GM19238 (cell line): ENCODE results near the gene MMD2.
A peak's percentile ranks its signal among the peaks of the same experiment; 100 is the strongest.
"Not testable (repeated sequence)": the region's sequence is repeated elsewhere in the genome, so short reads cannot be mapped to it uniquely, and the experiment has no call there.

Experiments used
- DNase-seq: peaks from one replicate; pipeline ENCODE4 v3.0.0; 2011; ENCODE audit warnings: low spot score; ENCODE audit not compliant: insufficient read length

Gene MMD2, protein sequence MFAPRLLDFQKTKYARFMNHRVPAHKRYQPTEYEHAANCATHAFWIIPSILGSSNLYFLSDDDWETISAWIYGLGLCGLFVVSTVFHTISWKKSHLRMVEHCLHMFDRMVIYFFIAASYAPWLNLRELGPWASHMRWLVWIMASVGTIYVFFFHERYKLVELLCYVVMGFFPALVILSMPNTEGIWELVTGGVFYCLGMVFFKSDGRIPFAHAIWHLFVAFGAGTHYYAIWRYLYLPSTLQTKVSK

GRCh38 chr7:4958477-4959301 is at the start of gene MMD2:
Gene MMD2, minus strand, starts transcription at chr7:4959187. Its CDS starts 170 bp downstream, at chr7:4959017.
- no peak for DNase-seq

DNA sequence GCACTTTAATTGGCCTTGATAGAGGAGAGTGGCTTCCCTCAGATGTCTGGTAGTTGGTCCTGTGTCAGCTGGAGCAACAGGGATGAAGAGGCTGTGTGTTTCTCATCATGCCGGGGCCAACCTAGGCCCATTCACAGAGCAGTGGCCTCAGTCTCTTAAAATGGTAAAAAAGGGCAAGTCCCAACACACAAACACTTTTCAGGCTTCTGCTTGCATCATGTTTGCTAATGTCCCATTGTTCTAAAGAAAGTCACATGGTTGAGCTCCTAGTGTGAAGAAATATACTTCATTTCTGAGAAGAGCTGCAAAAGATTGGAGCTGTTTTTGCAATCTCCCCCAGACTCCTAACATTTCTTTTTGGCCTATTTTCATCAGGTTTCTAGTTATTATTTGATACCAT is 46.1 kb upstream of the MMD2 start:
- no peak for DNase-seq

DNA sequence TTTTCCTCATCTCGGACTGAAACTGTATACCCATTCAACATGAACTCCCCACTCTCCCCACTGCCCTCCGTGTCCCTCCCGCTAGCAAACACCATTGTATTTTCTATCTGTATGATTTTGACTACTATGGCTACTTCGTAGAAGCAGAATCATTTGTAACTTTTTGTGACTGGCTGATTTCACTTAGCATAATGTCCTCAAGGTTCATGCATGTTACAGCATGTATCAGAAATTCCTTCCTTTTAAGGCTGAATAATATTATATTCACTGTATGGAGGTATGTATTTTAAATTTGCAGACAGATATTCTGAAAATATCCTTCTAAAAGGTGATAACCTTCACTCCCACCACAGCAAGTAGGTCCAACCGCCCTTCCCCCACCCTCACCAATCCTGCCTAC is 42.9 kb upstream of the MMD2 start:
- no peak for DNase-seq

- DNase-seq: no peak
Measured at GRCh38 chr7:5001003-5001402, 42.0 kb upstream of the MMD2 start.

- no peak for DNase-seq
Measured at GRCh38 chr7:4999369-4999950, 40.5 kb upstream of the MMD2 start.

DNA sequence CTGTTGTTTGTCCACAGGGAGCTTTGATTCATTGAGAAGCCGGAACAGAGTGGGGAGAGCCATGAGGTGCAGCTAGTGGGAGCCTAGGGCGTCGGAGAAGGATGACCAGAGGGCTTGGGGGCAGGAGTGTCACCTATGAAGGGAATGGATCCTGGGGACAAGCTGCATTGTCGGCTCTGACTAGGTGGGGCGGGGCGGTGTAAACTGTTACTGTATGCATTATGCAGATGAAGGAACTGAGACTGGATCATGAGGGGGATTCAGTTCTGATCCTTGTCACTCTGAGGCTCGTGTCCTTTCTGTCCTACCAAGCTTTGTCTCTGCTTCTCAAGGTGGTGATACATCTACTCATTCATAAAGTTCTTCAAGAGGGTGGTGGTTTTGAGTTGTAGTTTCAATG is 39.9 kb upstream of the MMD2 start:
- DNase-seq: no peak

DNA sequence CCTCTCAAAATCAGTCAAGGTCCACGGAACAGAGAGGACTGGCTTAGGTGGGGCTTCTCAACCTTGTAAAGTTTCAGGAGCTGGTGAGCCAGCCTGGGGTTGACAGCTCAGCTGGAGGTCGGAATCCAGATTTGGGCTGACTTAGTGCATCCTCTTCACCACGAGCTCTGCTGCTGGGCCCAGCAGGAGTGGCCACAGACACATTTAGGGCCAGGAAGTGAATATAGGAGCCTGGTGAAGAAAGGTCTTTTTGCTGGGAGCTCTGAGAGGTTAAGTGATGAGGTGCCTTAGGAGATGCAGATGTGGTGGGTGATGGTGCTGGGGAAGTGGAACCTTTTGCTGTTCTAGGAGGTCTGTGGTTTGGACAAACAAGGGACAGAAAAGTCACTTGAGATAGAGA is 39.3 kb upstream of the MMD2 start:
- no peak for DNase-seq

- no peak for DNase-seq
Measured at GRCh38 chr7:4996696-4997222, 37.8 kb upstream of the MMD2 start.

DNA sequence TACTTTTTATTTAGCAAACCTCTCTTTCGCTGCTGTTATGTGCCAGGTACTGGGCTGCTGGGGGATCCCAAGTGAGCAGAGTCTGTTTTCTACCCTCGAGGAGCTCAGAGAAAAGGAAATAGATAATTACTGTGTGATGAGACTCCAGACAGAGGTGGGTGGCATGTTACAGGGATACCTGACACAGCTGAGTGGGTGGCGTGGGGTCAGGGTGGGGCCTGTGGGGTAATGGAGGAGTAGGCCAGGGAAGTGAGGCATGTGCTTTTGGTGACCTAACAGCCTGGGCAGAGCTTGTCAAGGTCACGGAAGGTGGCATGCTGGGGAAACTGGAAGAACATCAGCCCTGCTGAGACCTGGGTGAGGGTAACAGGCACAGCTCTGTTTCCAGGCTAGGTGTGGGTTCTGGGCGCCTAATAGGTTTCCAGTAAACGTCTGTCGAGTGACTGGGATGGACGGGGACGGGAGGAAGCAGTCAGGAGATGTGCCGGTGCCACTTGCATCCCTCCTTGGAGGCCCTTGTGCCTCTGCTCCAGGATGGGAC is 36.5 kb upstream of the MMD2 start:
- DNase-seq: no peak

DNA sequence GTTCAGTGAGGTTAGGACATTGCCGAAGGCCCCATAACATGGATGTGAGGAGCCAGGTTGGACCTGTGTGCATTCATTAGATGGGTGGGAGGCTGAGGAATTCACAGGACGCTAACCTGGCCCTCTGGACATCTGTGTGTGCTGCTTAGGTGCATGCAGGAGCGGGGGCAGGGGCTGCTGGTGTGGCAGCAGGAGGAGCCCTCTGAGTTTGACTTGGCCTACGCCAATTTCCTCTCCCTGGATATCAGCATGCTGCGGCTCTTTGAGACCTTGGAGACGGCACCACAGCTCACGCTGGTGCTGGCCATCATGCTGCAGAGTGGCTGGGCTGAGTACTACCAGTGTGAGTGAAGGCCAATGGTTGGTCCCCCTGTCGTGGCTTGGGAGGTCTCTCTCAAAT is 34.5 kb upstream of the MMD2 start:
- no peak for DNase-seq

DNA sequence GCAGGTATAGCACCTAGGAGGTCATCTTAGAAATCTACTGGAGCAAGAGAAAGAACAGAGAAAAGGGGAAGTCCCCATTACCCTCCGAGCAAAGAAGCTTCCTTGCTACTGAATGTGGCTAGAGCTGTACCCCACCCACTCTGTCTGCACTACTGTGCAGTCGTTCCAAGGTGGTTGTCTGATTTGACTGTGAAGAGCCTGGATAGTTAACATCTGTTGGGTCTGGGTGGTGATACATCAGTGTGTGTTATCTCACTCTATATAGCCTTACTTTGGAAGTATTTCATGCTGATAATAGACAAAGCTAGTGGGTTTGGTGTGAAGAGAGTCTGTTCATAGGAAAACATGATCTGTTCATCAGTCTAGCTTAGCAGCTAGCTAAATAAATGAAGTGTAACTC is 23.8 kb upstream of the MMD2 start:
- not testable (repeated sequence) for DNase-seq

GRCh38 chr7:4981295-4981890 is 22.4 kb upstream of the MMD2 start:
- DNase-seq: not testable (repeated sequence)

- DNase-seq: not testable (repeated sequence)
Measured at GRCh38 chr7:4975626-4976025, 16.6 kb upstream of the MMD2 start.

GRCh38 chr7:4973728-4974198 is 14.8 kb upstream of the MMD2 start:
- peak; percentile 74 for DNase-seq

GRCh38 chr7:4972446-4972845 is 13.5 kb upstream of the MMD2 start:
- DNase-seq: not testable (repeated sequence)

DNA sequence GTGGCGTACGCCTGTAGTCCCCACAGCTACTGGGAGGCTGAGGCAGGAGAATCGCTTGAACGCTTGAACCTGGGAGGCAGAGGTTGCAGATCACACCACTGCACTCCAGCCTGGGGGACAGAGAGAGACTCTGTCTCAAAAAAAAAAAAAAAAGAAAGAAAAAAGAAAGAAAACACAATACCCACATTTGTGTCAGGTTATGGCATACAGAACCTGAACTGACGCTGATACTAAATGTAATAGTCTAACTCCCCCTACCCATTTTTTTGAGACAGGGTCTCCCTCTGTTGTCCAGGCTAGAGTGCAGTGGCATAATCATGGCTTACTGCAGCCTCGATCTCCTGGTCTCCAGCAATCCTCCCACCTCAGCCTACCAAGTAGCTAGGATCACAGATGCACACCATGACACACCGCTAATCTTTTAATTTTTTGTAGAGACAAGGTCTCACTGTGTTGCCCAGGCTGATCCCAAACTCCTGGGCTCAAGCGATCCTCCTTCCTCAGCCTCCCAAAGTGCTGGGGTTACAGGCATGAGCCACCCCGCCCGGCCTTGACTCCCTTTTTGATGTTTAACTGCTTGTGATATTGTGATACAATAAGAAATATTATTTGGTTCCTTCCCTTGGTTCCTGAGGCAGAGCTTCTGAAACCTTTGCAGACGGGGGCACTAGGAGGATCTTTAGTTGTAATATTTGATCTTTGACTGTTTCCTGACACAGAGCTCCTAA is 6.5 kb upstream of the MMD2 start:
- DNase-seq: no peak

DNA sequence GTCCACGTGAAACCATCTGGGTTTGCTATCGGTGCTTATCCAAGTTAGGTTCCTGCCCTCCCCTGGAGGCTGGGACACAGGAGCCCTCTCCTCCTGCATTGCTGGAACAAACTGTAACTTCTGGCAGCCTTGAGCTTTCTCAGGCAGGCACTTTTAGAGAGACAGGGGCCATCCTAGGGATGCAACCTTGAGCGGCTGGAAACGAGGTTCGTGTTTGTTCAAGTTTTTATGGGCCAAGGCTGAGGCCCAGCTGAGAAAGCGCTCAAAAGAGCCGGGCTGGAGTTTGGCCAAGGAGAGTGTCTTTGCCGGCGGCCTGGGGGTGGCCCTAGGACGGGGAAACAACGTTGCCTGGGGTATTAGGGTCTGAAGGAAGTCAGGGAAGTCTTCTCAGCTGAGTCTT is 5.5 kb upstream of the MMD2 start:
- no peak for DNase-seq

GRCh38 chr7:4962872-4963775 is 4.1 kb upstream of the MMD2 start:
- DNase-seq: no peak

DNA sequence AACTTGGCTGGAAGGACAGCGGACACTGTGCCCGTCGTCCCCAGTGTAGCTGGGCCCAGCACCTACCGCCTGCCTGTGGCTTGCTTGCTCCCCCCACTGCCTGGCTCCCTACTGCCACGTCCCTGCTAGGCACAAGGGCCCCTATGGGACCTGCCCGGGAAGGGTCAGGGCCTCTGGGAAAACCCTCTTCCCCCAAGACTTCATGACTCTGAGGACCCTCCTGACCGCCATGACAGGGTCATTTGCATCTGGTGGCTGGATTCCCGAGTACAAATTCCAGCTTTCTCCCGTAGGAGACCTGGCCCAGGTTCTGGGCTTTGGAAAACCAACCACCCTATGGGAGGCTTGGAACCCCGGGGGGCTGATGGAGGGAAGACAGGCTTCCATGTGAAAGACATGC is 1.4 kb upstream of the MMD2 start:
- DNase-seq: no peak

DNA sequence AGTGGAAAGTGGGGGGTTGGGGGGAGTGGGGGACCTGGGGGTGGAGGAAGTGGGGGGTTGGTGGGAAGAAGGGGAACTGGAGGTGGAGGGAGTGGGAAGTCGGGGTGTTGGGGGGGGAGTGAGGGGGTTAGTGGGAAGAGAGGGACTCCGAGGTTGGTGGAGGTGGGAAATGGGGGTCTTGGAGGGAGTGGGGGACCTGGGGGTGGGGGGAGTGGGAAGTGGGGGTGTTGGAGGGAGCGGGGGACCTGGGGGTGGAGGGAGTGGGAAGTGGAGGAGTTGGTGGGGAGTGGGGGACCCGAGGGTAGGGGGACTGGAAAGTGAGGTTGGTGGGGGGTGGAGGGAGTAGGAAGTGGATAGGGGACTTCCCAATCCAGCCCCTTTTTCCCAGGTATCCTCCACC is 906 bp upstream of the MMD2 start:
- no peak for DNase-seq
